ENCODE results near the gene IGFN1. TPM values are rescaled to one million over a fixed set of nuclear protein-coding genes. Genes with fewer than 3 reads are reported as not detected.

IGFN1 gene
- total RNA-seq, 2 donors from 2014 or later: 2.0 to 6.7 TPM

DNA sequence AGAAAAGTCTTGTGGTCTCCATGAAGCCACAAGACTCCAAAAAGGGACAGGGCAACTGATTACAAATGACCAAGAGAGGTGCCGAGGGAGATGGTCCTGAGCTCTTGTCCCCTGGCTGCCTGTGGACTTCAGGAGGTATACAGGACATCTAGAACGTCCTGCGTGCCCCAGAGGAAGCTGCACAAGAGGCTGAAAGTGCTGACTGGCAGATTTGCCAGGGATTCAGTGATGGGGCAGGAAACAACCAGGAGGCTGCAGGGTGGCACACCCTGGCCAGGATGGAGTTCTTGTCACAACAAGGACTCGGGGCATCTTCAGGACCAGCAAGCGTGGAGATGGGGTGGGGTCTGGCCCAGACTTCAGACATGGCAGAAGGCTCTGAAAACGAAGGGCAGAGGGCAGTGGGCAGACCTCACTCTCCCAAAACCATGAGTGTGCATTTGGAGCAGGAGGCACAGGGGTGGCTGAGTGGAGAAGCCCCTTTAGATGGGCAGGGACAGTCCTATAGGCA lies 79.3 kb downstream of the IGFN1 start:
- no peaks in the 10 kb centered on the region for H3K36me3 ChIP-seq
- 83% methylated on average over 6 of the region's 6 CpGs for WGBS
- no peak overlapping the region for H3K27ac ChIP-seq
- no peaks in the 10 kb centered on the region for H3K9me3 ChIP-seq
- intact Hi-C loops (cut with DNase I): no loop called here
- no peak overlapping the region for H3K4me3 ChIP-seq
- no peaks in the 10 kb centered on the region for H3K27me3 ChIP-seq (replicated peaks; ENCODE audit: insufficient read depth)
- DNase-seq (ENCODE audit: low spot score): no peak
- H3K4me1 ChIP-seq (replicated peaks): no peaks in the 10 kb centered on the region
- TF ChIP-seq, protein P1, sequence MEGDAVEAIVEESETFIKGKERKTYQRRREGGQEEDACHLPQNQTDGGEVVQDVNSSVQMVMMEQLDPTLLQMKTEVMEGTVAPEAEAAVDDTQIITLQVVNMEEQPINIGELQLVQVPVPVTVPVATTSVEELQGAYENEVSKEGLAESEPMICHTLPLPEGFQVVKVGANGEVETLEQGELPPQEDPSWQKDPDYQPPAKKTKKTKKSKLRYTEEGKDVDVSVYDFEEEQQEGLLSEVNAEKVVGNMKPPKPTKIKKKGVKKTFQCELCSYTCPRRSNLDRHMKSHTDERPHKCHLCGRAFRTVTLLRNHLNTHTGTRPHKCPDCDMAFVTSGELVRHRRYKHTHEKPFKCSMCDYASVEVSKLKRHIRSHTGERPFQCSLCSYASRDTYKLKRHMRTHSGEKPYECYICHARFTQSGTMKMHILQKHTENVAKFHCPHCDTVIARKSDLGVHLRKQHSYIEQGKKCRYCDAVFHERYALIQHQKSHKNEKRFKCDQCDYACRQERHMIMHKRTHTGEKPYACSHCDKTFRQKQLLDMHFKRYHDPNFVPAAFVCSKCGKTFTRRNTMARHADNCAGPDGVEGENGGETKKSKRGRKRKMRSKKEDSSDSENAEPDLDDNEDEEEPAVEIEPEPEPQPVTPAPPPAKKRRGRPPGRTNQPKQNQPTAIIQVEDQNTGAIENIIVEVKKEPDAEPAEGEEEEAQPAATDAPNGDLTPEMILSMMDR (IDR thresholded peaks at IDR 0.05): no peak
- TF ChIP-seq POLR2AphosphoS5 (IDR thresholded peaks at IDR 0.05) (no peak), POLR2A (IDR thresholded peaks at IDR 0.05) (no peak)

DNA sequence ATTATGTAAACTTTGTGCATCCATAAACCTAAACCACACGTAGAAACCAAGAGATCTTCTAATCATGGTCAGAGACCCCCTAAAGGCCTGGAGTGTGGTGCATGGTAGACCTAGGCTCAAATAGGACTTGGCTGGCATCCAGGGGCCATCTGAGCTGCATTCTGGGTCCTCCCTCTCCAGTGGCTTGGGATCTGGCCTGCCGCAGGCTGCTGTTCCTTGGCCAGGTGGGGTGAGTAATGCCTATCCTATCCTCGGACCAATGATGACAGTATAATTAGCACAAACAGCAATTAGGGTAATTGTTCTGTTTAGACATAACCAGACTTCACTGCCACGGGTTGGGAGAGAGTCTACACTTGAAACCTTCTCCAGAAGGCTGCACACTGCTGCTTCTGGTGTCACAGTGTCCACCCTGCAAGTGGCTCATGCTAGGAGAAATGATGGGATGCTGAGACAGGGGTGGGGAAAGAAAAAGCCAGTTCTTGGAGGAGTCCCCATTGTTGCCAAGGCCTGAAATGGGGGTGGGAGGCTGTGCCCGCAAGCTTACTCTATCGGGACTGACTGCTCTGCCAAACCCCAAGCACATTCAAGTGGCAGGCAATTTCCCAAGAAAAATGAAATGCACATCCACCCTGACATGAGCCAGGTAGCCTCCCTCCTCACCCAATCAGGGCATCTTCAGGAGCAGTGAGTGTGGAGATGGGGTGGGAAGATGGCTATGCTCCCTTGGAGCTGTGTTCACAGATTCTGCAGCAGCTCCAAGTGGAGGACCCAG lies 80.2 kb downstream of the IGFN1 start:
- no peaks in the 10 kb centered on the region for H3K27me3 ChIP-seq (replicated peaks; ENCODE audit: insufficient read depth)
- H3K4me1 ChIP-seq (replicated peaks): no peaks in the 10 kb centered on the region
- intact Hi-C loops (cut with DNase I): no loop called here
- DNase-seq (ENCODE audit: low spot score): no peak
- H3K36me3 ChIP-seq: no peaks in the 10 kb centered on the region
- 92% methylated on average over 6 of the region's 6 CpGs for WGBS
- no peaks in the 10 kb centered on the region for H3K9me3 ChIP-seq
- no peak overlapping the region for H3K27ac ChIP-seq
- TF ChIP-seq POLR2AphosphoS5 (IDR thresholded peaks at IDR 0.05): no peak
- no peak for TF ChIP-seq POLR2A (IDR thresholded peaks at IDR 0.05)
- TF ChIP-seq, protein P1 (IDR thresholded peaks at IDR 0.05): no peak
- no peak overlapping the region for H3K4me3 ChIP-seq

DNA sequence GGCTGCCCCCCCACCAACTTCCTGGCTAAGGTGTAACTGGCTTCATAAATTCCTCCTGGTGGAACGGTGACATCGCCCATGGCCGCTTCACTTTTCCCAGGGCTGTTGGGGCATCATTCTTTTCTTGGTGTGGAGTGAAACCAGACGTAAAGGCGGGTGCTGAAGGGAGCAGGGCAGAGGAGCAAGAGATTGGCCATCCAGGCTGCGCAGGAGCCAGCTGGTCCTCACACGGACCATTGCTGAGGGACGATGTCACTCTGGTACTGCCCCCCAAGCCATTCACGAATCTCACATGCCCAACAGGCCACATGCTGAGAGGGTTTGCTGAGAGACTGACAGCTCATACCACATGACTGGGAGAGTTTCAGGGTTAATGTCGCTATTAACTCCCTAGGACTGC lies 82.2 kb downstream of the IGFN1 start:
- Histone ChIP-seq H3K4me3 (no peak overlapping the region), H3K27me3 (replicated peaks; ENCODE audit: insufficient read depth) (no peaks in the 10 kb centered on the region), H3K4me1 (replicated peaks) (no peaks in the 10 kb centered on the region), H3K36me3 (no peaks in the 10 kb centered on the region), H3K27ac (no peak overlapping the region), H3K9me3 (no peaks in the 10 kb centered on the region)
- DNase-seq (ENCODE audit: low spot score): no peak
- 88% methylated on average over 10 of the region's 10 CpGs for WGBS
- TF ChIP-seq, protein P1 (IDR thresholded peaks at IDR 0.05): no peak
- TF ChIP-seq POLR2AphosphoS5 (IDR thresholded peaks at IDR 0.05): no peak
- no peak for TF ChIP-seq POLR2A (IDR thresholded peaks at IDR 0.05)
- intact Hi-C loops (cut with DNase I): no loop called here

DNA sequence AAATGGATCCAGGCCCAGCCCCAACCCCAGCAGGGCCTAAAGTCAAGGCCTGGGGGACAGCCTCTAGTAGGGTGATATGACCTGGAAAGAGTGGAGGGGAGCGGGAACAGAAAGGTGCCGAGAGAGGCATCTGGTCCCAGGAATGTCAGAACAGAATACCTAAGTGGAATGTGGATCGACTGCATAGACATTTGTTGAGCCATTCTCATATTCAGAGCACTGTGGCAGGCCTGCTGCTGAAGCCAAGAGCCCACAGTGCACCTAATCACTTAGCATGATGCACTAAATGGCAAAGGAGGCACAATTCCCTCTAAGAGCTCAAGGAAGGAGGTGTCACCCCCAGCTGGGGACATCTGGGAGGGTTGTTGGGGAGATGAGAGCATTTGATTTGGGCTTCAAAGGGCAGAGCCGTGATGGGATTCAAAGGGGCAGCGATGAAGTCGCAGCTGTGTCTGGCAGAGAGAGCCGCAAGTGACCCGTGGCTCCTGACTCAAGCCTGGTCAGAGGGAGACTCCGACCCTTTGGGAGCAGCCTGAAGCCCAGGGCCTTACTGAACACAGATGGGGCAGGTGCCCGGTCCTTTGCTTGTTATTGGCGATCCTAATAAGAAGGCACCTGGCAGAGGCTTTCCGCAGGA lies 84.1 kb downstream of the IGFN1 start:
- Histone ChIP-seq H3K4me1 (replicated peaks) (no peaks in the 10 kb centered on the region), H3K36me3 (no peaks in the 10 kb centered on the region), H3K27ac (no peak overlapping the region), H3K4me3 (no peak overlapping the region), H3K27me3 (replicated peaks; ENCODE audit: insufficient read depth) (no peaks in the 10 kb centered on the region), H3K9me3 (no peaks in the 10 kb centered on the region)
- no peak for TF ChIP-seq POLR2AphosphoS5 (IDR thresholded peaks at IDR 0.05)
- TF ChIP-seq, protein P1 (IDR thresholded peaks at IDR 0.05): no peak
- TF ChIP-seq POLR2A (IDR thresholded peaks at IDR 0.05): no peak
- DNase-seq (ENCODE audit: low spot score): no peak
- WGBS: 89% methylated on average over 12 of the region's 12 CpGs
- intact Hi-C loops (cut with DNase I): no loop called here
